ENCODE data around the gene EXOC4.
"Not testable (repeated sequence)": the region's sequence is repeated elsewhere in the genome, so short reads cannot be mapped to it uniquely, and the experiment has no call there.

The EXOC4 gene

GRCh38 chr7:133887459-133887858, 634.6 kb downstream of the EXOC4 start:
- Histone ChIP-seq H3K4me3 (ENCODE audit: low read length in 2 of 2) (no peak overlapping the region), H3K9me3 (replicated peaks in 1 of 2; ENCODE audit: control insufficient read depth in 2 of 2, insufficient read depth in 1 of 2, low read depth in 1 of 2, low read length in 2 of 2) (no peaks in the 10 kb centered on the region), H3K4me1 (ENCODE audit: control insufficient read depth in 2 of 2, insufficient read depth in 1 of 2, low read depth in 1 of 2, low read length in 2 of 2) (peaks cover 0 to 5% of the 10 kb centered on the region in 2 donors), H4K91ac (ENCODE audit: low read depth, low read length, poor library complexity) (no peak overlapping the region), H3K27me3 (ENCODE audit: control insufficient read depth in 3 of 3, insufficient read depth in 3 of 3, low read depth in 1 of 3, low read length in 3 of 3) (no peaks in the 10 kb centered on the region), H3K4me2 (ENCODE audit: insufficient read depth, low read length, poor library complexity, severe bottlenecking) (no peak overlapping the region), H3K9ac (ENCODE audit: low read depth, low read length, poor library complexity) (no peak overlapping the region), H3K4ac (ENCODE audit: low read length) (no peak overlapping the region), H2AK5ac (ENCODE audit: low read depth, low read length) (no peak overlapping the region), H3K27ac (replicated peaks; ENCODE audit: low read length) (no peak overlapping the region), H2BK15ac (ENCODE audit: low read length) (no peak overlapping the region), H2BK5ac (ENCODE audit: low read length) (no peak overlapping the region), H3K79me1 (ENCODE audit: low read depth, low read length) (no peaks in the 10 kb centered on the region), H3K14ac (ENCODE audit: low read length) (no peak overlapping the region), H2BK120ac (ENCODE audit: low read depth, low read length) (no peak overlapping the region), H3K23ac (ENCODE audit: low read depth, low read length, poor library complexity) (no peak overlapping the region), H4K8ac (ENCODE audit: low read depth, low read length) (no peak overlapping the region), H2AFZ (ENCODE audit: low read length) (no peak overlapping the region), H3K18ac (ENCODE audit: low read length) (no peak overlapping the region), H3K36me3 (replicated peaks in 1 of 2; ENCODE audit: control insufficient read depth in 2 of 2, insufficient read depth in 2 of 2, low read length in 2 of 2) (no peaks in the 10 kb centered on the region), H2BK12ac (ENCODE audit: low read length) (no peak overlapping the region)
- no peak for DNase-seq (ENCODE audit: low spot score)
- no CpG with 5 or more reads among the region's 2 CpGs for WGBS, 2 donors (ENCODE audit: extremely low coverage in 2 of 2, insufficient read length in 2 of 2, insufficient replicate concordance in 1 of 2)

- H3K9ac ChIP-seq (ENCODE audit: low read depth, low read length, poor library complexity), result no peak overlapping the region
- no peak overlapping the region for H3K4me2 ChIP-seq (ENCODE audit: insufficient read depth, low read length, poor library complexity, severe bottlenecking)
- no peak overlapping the region for H3K27ac ChIP-seq (replicated peaks; ENCODE audit: low read length)
- no peak overlapping the region for H2BK5ac ChIP-seq (ENCODE audit: low read length)
- no peak overlapping the region for H2AK5ac ChIP-seq (ENCODE audit: low read depth, low read length)
- H4K8ac ChIP-seq (ENCODE audit: low read depth, low read length), result no peak overlapping the region
- no peak overlapping the region for H3K4me3 ChIP-seq (ENCODE audit: low read length in 2 of 2)
- H4K91ac ChIP-seq (ENCODE audit: low read depth, low read length, poor library complexity), result no peak overlapping the region
- H3K18ac ChIP-seq (ENCODE audit: low read length), result no peak overlapping the region
- no peak overlapping the region for H2BK15ac ChIP-seq (ENCODE audit: low read length)
- no peak overlapping the region for H3K4ac ChIP-seq (ENCODE audit: low read length)
- no peak overlapping the region for H2AFZ ChIP-seq (ENCODE audit: low read length)
- no peaks in the 10 kb centered on the region for H3K27me3 ChIP-seq (ENCODE audit: control insufficient read depth in 3 of 3, insufficient read depth in 3 of 3, low read depth in 1 of 3, low read length in 3 of 3)
- H3K23ac ChIP-seq (ENCODE audit: low read depth, low read length, poor library complexity), result no peak overlapping the region
- WGBS, 2 donors (ENCODE audit: extremely low coverage in 2 of 2, insufficient read length in 2 of 2, insufficient replicate concordance in 1 of 2), result no CpG with 5 or more reads among the region's 7 CpGs
- no peaks in the 10 kb centered on the region for H3K79me1 ChIP-seq (ENCODE audit: low read depth, low read length)
- H3K9me3 ChIP-seq (replicated peaks in 1 of 2; ENCODE audit: control insufficient read depth in 2 of 2, insufficient read depth in 1 of 2, low read depth in 1 of 2, low read length in 2 of 2), result no peaks in the 10 kb centered on the region
- H3K4me1 ChIP-seq (ENCODE audit: control insufficient read depth in 2 of 2, insufficient read depth in 1 of 2, low read depth in 1 of 2, low read length in 2 of 2), result peaks cover 0 to 5% of the 10 kb centered on the region in 2 donors
- H3K36me3 ChIP-seq (replicated peaks in 1 of 2; ENCODE audit: control insufficient read depth in 2 of 2, insufficient read depth in 2 of 2, low read length in 2 of 2), result no peaks in the 10 kb centered on the region
- no peak overlapping the region for H2BK12ac ChIP-seq (ENCODE audit: low read length)
- DNase-seq (ENCODE audit: low spot score), result no peak
- H2BK120ac ChIP-seq (ENCODE audit: low read depth, low read length), result no peak overlapping the region
- H3K14ac ChIP-seq (ENCODE audit: low read length), result no peak overlapping the region
These were observed 635.4 kb downstream of the EXOC4 start for GRCh38 chr7:133888061-133888930.

GRCh38 chr7:133904776-133905175, 651.9 kb downstream of the EXOC4 start:
- Histone ChIP-seq H2BK120ac (ENCODE audit: low read depth, low read length) (no peak overlapping the region), H3K4me3 (ENCODE audit: low read length in 2 of 2) (no peak overlapping the region), H3K23ac (ENCODE audit: low read depth, low read length, poor library complexity) (no peak overlapping the region), H2AK5ac (ENCODE audit: low read depth, low read length) (no peak overlapping the region), H3K4me2 (ENCODE audit: insufficient read depth, low read length, poor library complexity, severe bottlenecking) (no peak overlapping the region), H2AFZ (ENCODE audit: low read length) (no peak overlapping the region), H3K36me3 (replicated peaks in 1 of 2; ENCODE audit: control insufficient read depth in 2 of 2, insufficient read depth in 2 of 2, low read length in 2 of 2) (no peaks in the 10 kb centered on the region), H3K9ac (ENCODE audit: low read depth, low read length, poor library complexity) (no peak overlapping the region), H3K79me1 (ENCODE audit: low read depth, low read length) (no peaks in the 10 kb centered on the region), H3K4me1 (ENCODE audit: control insufficient read depth in 2 of 2, insufficient read depth in 1 of 2, low read depth in 1 of 2, low read length in 2 of 2) (no peaks in the 10 kb centered on the region), H4K91ac (ENCODE audit: low read depth, low read length, poor library complexity) (no peak overlapping the region), H4K8ac (ENCODE audit: low read depth, low read length) (no peak overlapping the region), H2BK15ac (ENCODE audit: low read length) (no peak overlapping the region), H2BK5ac (ENCODE audit: low read length) (no peak overlapping the region), H3K27me3 (ENCODE audit: control insufficient read depth in 3 of 3, insufficient read depth in 3 of 3, low read depth in 1 of 3, low read length in 3 of 3) (no peaks in the 10 kb centered on the region), H3K27ac (replicated peaks; ENCODE audit: low read length) (no peak overlapping the region), H3K18ac (ENCODE audit: low read length) (no peak overlapping the region), H2BK12ac (ENCODE audit: low read length) (no peak overlapping the region), H3K9me3 (replicated peaks in 1 of 2; ENCODE audit: control insufficient read depth in 2 of 2, insufficient read depth in 1 of 2, low read depth in 1 of 2, low read length in 2 of 2) (no peaks in the 10 kb centered on the region), H3K14ac (ENCODE audit: low read length) (no peak overlapping the region), H3K4ac (ENCODE audit: low read length) (no peak overlapping the region)
- WGBS, 2 donors (ENCODE audit: extremely low coverage in 2 of 2, insufficient read length in 2 of 2, insufficient replicate concordance in 1 of 2), result no CpG with 5 or more reads among the region's 4 CpGs
- DNase-seq (ENCODE audit: low spot score), result no peak

- no CpG with 5 or more reads among the region's 18 CpGs for whole genome bisulfite sequencing, 2 donors (ENCODE audit: extremely low coverage in 2 of 2, insufficient read length in 2 of 2, insufficient replicate concordance in 1 of 2)
These were observed 653.7 kb downstream of the EXOC4 start for GRCh38 chr7:133906553-133906952.

More at GRCh38 chr7:133906553-133906952, 653.7 kb downstream of the EXOC4 start:
- not testable (repeated sequence) for H2AFZ ChIP-seq (ENCODE audit: low read length); DNase-seq (ENCODE audit: low spot score); H2BK120ac ChIP-seq (ENCODE audit: low read depth, low read length); H3K9me3 ChIP-seq (replicated peaks in 1 of 2; ENCODE audit: control insufficient read depth in 2 of 2, insufficient read depth in 1 of 2, low read depth in 1 of 2, low read length in 2 of 2); H3K27me3 ChIP-seq (ENCODE audit: control insufficient read depth in 3 of 3, insufficient read depth in 3 of 3, low read depth in 1 of 3, low read length in 3 of 3); H2BK12ac ChIP-seq (ENCODE audit: low read length); H3K23ac ChIP-seq (ENCODE audit: low read depth, low read length, poor library complexity); H3K14ac ChIP-seq (ENCODE audit: low read length); H4K8ac ChIP-seq (ENCODE audit: low read depth, low read length); H3K4me2 ChIP-seq (ENCODE audit: insufficient read depth, low read length, poor library complexity, severe bottlenecking); H4K91ac ChIP-seq (ENCODE audit: low read depth, low read length, poor library complexity); H3K36me3 ChIP-seq (replicated peaks in 1 of 2; ENCODE audit: control insufficient read depth in 2 of 2, insufficient read depth in 2 of 2, low read length in 2 of 2); H2AK5ac ChIP-seq (ENCODE audit: low read depth, low read length); H3K4ac ChIP-seq (ENCODE audit: low read length); H3K79me1 ChIP-seq (ENCODE audit: low read depth, low read length); H3K27ac ChIP-seq (replicated peaks; ENCODE audit: low read length); H3K18ac ChIP-seq (ENCODE audit: low read length); H2BK5ac ChIP-seq (ENCODE audit: low read length); H3K4me3 ChIP-seq (ENCODE audit: low read length in 2 of 2); H3K9ac ChIP-seq (ENCODE audit: low read depth, low read length, poor library complexity); H3K4me1 ChIP-seq (ENCODE audit: control insufficient read depth in 2 of 2, insufficient read depth in 1 of 2, low read depth in 1 of 2, low read length in 2 of 2); H2BK15ac ChIP-seq (ENCODE audit: low read length)
